GM18511 (cell line): ENCODE results near the gene PPIB.
"Not testable (repeated sequence)": the region's sequence is repeated elsewhere in the genome, so short reads cannot be mapped to it uniquely, and the experiment has no call there.

Source experiments
- ATAC-seq: cut with Tn5 transposase; IDR thresholded peaks from one replicate; pipeline ENCODE4 v1.9.1; 2021; ENCODE audit warnings: mild to moderate bottlenecking, moderate library complexity; ENCODE audit not compliant: unreplicated experiment

Gene PPIB

DNA sequence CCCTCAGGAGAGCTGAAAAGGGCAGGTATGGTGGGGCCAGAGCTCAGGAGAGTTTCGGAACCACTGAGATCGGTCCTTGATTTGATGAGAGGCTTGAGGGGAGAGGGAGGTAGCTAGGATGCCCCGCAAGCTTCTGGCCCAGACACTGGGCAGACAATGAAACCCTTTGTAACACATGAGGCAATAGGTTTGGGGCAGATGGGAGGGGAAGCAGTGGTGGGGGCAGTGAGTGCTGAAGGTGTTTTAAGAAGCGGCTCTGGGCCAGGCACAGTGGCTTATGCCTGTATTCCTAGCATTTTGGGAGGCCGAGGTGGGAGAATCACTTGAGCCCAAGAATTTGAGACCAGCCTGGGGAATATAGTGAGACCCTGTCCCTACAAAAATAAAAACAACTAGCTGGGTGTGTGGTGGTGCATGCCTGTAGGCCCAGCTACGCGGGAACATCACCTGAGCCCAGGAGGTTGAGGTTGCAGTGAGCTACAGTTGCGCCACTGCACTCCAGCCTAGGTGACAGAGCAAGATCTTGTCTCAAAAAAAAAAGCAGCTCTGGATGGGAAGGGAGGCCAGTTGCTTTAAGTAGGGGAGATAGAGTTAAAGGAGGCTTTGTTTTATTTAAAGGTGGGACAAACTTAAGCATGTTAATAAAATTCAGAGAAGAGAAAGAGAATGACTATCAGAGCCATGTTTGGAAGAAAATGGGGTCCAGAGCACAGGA, 20.9 kb downstream of the PPIB start:
- no peak for ATAC-seq

DNA sequence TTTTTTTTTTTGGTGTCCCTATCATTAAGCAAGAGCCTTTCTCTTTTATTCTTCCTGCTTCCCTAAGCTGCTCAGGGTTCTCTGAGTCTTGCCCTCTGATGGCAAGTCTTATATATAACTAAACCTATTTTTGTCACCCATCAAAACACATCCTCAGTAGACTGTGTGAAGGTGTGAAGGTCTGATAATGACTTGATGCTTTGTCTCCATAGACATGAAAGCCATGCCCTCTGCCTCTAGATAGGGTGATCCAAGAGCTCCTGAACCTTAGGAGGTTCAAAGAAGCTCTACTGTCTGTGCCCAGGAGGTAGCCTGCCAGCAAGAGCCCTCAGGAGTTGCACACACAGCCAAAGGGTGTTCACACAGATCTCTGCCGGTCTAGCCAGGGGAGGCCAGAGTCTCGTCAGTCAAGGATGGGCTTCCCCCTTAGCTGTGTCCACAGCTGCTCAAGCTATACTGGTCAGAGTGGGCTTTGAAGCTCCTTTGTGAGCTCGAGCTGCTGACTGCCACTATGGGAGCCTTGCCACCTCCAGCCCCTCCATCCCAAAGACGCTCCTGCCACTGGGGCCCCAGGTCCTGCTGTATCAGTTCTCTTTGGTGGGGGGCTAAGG, 24.4 kb downstream of the PPIB start:
- ATAC-seq: no peak

DNA sequence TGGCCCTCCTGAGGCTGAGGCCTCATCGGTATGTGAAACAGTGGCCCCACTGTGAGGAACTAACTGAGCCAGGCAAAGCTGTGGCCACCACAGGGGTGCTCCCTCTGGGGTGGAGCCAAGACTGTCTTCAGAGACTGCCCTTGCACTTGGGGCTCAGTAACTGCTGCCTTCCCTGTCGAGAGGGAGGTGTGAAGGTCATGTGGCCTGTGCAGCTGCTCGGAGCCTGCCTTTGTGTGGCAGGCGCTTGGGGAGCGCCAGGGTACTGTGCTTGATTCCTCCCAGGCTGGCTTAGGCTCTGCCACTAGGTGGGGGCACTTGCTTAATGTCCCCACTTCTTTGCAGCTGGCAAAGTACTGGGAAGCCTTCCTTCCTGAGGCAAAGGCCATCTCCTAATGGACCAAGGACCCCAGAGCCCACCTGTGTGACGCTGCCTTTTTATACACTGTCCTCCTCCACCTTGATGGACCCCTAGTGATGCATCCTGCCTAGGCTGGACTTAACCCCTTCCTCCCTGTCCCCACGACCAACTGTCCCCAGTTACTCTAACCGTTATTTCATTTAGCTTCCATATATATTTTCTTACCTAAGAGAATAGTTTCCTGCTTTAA, 25.5 kb downstream of the PPIB start:
- no peak for ATAC-seq

DNA sequence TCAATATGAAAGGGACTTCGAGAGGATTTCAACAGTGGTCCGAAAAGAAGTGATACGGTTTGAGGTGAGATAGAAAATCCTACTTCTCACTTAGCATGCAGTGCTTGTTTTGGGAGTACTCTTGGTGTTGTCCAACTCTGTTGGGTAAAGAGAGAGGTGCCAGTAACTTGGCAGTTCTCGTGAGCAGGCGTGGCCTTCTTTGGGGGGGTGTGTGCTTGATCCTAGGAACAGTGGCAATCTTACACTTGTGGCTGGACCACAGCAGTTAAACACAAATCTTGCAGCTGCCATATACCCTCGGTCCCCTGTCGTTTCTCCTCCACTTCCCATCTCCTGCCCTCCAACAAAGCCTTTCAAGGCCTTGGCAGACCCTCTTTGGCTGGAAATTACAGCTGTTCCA, 26.5 kb downstream of the PPIB start:
- no peak for ATAC-seq

DNA sequence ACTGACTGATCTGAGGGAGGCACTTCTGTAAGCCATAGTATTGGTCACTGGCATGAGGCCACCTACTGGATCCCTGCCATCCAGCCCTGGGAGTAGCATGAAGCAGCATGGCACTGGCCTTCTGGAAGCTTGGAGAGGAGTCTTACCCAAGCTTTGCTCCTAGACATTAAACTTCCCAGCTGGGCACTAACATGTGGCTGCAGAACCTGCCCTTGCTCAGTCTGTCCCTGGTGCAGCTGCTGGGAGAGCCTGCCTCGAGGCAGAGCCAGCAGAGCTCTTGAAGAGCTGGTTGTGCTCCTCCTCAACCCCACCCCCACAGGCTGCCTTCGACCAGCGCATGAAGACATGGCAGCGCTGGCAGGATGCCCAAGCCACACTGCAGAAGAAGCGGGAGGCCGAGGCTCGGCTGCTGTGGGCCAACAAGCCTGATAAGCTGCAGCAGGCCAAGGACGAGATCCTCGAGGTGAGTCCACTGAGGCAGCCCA, 28.4 kb downstream of the PPIB start:
- ATAC-seq: no peak

DNA sequence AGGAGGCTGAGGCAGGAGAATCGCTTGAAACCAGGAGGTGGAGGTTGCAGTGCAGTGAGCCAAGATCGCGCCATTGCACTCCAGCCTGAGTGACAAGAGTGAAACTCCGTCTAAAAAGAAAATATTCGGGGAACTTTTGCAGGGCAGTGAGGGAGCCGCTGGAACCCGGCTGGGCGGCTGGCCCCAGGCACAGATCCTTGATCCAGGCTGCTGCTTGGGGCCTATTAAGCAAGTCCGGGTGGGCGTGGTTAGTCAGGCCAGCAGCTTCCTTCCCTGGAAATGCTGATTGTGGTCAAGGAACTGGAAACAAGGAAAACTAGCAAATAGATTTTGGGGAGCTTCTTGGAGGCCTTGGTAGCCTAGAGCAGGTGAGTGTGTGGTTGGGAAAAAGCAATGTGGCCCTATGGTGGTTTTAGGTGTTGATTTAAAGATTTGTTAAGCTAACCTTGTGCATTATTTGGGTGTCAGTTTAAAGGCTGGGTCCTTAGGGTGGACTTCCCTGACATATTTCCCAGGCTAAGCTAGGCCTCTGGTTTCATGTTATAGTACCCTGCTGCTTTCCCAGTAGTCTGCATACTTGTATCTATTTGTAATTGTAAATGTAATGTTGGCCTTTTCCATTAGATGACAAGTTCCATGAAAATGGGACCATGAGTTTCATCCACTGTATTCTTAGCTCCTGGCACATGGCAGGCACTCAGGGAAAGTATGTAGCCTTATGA, 29.0 kb downstream of the PPIB start:
- ATAC-seq: no peak

DNA sequence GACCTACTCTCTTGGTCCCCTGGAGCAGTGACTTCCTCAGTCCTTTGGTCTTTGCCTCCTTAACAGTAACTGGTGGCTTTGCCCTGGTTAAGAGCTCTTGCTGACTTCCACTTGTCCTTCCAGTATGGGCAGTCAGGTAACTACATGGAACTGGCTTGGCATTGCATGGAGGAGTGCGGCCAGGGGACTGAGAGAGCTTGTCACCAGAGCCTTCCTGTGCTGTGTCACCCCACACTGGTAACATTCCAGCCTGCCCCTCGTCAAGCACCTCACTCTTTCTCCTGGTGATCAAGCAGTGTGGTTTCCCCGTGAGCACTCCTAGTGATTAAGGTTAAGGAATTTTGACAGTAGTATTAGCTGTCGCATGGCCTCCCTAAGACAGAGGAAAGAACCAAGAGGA, 30.6 kb downstream of the PPIB start:
- no peak for ATAC-seq

DNA sequence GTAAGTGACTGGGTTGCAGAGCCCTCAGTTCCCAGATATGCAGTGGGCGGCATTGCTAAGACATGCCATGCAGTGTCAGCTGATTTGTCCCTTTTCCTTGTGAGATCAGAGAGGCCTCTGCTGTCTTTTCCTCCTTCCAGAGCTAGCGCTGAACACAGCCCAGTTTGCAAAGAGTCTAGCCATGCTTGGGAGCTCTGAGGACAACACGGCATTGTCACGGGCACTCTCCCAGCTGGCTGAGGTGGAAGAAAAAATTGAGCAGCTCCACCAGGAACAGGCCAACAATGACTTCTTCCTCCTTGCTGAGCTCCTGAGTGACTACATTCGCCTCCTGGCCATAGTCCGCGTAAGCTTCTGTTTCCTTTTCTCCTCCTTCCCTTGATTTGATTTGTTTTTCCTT, 31.3 kb downstream of the PPIB start:
- ATAC-seq: no peak

DNA sequence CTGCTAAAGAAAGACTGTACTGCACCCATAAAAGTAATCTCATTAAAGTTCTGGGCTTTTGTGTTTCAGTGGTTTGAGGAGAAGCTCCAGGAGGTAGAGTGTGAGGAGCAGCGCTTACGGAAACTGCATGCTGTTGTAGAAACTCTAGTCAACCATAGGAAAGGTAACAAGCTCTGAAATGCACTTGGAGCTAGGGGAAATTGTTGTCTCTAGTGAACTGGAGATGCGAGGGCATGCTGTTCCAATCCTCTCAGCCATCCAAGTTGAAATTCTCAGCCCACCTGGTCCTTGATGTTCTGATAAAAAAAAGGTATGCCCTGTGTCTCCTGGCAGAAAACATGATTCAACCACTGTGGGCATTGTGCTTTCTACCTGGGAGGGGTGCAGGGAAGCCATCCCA, 32.7 kb downstream of the PPIB start:
- ATAC-seq: no peak

DNA sequence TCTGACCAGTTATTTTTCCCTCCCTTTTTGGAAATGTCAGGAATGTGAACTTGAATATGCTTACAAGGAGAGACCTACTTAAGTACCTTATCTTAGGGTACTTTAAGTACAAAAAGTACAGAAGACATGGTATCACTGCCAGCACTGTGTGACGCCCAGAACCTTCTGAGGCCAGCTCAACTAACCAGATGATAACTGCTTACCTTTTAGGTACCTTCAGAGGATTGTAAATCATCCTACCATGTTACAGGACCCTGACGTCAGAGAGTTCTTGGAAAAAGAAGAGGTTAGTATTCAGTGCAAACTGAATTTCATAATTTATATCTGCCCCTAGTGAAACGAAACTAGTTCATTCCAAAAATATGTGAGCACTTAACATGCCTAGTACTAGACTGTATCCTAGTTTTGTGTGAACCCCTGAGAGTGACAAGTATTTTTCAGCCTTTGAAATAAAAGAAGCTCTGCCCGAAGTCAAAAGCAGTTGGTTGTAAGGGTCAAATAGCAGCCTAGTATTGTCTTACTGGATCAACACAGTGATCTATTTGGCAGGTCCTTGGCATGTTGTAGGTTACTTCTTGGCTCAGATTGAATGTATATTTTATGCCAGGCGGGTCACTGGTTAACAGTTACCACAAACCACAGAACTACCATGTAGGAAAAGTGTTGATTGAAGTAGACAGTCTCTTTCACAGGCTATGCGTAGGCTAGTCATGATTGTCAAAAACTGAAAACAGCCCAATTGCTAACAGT, 35.1 kb downstream of the PPIB start:
- ATAC-seq: no peak

DNA sequence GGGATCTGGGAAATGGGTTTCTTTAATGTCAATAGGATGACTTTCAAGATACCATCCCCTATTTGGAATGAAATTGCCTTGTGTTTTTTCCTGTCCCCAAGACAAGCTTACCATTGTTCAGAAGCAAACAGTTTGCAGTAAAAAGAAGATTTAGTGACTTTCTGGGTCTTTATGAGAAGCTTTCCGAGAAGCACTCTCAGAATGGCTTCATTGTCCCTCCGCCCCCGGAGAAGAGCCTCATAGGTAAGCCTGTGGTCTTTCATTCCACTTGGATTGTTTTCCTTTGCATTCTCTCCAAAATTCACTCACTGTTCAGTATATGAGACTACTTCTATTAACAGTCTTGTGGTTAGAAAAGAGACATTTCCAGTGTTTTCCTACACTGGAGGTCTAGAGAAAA, 36.8 kb downstream of the PPIB start:
- ATAC-seq: no peak

DNA sequence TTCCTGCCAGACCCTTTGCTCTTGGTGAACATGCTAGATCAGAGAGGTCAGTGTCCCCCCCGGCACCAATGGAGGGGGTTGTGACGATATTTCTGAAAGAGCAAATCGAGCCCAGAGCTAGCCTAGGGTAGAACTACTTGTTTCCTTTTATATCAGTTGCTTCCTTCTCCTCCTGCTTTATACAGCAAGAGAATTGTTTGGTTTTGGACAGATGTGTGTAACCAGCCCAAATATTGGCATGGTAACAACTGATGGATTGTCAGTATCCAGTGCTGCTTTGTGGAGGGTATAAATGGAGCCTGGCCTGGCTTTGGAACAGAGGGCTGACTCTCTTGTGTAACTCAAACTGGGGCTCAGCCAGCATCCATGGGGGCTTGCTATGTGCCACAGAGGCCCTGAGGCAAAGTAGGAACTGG, 39.9 kb downstream of the PPIB start:
- ATAC-seq: no peak

DNA sequence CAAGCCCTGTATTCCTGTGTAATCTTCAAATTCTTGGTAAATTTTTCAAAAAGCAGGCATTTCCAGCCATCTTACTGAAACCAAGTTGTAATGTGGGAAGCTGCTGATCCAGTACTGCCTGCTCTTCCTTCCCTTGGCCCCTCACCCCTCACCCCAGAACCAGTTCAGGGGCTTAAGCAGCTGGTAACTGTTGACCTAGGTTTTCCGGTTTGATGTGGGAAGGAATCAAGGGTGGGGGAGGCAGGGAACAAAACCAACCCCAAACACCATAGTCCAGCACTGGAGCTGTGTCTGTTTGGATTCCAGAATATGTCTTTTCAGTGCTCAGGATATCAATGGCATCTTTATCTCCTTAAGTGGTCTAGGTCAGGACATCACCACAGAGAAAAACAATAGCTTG, 40.4 kb downstream of the PPIB start:
- ATAC-seq: no peak

DNA sequence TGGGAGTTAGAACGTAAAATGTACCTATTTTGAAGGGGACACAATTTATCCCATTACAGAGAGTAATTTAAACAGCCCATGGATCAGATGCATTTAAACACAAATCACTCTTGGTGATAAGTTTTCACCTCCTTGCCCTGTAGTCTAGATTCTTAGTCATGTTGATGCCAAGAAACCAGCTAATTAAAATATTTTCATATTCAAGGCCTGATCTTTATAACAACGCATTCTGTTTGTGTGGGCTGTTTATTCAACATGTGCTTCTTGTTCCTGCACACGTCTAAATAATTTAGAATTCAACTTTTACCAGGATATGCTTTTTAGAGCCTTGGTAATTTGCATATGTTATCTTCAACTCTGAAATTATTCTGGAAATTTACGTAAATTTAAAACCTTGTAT, 41.2 kb downstream of the PPIB start:
- no peak for ATAC-seq

DNA sequence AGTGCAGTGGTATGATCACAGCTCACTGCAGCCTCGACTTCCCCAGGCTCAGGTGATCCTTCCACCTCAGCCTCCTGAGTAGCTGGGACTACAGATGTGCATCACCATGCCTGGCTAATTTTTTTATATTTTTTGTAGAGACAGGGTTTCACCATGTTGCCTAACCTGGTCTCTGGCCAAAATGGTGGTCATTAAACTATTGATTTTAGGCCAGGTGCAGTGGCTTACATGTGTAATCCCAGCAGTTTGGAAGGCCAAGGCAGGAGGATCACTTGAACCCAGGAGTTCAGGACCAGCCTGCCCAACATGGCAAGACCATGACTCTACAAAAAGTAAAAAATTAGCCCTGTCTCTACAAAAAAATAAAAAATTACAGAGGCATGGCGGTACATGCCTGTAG, 42.5 kb downstream of the PPIB start:
- not testable (repeated sequence) for ATAC-seq

DNA sequence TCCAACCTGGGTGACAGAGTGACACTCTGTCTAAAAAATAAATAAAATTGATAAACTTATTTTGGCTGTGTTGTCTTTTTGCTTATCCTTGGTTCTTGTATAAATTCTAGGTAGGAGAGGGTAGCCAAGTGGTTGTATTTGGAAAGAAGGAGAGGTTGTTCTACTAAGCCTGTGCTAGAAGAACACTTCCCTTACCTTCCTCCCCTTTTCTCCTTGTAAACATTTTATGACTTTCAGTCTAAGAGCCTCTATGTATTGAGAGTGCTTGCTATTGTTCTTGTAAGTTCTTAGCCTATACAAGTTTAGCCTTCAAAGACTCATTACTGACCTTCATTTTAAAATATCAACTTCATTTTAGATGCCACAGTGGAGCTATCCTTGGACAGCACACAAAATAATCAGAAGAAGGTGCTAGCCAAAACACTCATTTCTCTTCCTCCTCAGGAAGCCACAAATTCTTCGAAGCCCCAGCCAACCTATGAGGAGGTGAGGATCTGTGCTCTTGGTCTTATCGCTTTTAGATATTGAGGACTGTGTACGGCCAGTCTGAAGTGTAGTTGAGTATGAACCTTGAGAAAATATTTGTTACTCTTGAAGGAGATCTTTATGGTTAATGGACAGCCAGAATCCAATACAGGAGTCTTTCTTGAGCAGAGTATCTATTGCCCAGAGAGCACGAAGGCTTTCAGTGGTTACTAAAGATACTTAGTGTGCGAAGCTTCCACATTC, 44.9 kb downstream of the PPIB start:
- no peak for ATAC-seq

DNA sequence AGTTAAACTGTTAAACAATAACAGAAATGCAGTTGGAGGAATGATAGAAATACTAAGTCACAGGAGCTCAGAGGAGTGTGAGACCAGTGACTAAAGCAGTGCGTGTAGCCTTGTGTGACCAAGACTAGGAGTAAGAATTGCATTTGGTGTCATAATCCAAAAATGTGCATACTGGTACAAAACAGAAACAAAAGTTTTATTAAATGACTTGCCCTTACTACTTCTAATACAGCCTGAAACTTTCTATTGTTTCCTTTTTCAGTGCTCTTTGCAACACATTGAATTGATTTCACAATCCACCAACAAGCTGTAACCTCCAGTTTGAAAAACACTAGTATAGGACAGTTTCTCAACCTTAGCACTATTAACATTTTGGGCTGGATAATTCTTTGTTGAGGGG, 49.9 kb downstream of the PPIB start:
- ATAC-seq: no peak

DNA sequence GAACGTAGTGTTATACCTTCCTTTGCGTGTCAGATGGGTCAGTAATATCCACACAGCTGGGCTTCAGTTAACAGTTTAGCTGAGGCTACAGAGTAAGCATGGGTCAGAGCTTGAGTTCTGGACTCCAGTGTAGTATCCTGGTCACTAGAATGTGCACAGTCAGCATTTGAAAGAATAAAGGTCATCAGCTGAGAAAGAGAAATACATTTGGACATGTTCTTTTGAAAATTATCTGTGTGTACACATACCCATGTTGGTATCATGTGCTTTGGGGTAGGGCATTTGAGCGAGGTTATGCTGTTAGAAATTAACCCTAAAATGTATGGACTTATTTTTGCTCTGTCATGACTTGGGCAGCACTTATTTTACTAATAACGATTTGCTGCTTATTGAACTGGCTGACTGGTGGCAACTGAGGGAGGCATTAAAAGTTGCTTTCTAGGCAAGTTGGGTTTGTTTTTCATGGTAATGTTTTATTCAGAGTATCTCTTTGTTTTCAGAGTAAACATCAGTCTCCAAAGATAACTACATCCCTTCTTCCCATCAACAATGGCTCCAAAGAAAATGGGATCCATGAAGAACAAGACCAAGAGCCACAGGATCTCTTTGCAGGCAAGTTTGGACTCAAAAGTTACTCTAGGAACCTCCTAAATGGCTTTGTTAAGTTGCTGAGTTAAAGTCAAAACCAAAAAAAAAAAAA, 50.6 kb downstream of the PPIB start:
- ATAC-seq: no peak

DNA sequence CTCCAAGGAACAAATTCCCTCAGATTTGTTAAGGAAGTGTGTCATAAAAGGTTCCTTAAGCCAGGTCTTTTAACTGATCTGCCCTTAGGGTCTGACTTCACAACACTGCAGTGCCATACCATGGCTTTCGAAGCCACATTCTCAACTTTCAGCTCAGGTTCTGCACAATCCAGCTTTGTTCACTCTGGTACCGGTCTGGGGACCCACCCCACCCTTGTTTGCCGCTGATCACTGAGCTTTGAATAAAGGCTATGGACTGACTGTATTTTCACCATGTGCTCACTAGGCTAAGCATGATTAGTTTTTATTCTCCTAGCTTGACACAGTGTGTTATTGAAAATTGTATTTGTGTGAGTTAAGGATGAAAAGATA, 51.2 kb downstream of the PPIB start:
- ATAC-seq: no peak
